Uterus (tissue), 4 donors: ENCODE results near the gene CDH6. TPM values are rescaled to one million over a fixed set of nuclear protein-coding genes. Genes with fewer than 3 reads are reported as not detected.

Source experiments
- DNase-seq, 2 donors: peaks; one replicate each; pipeline ENCODE4 v3.0.0-alpha.2; 2019 to 2020
- H3K27ac ChIP-seq, 2 donors: fragments of 200-600 bp; sonication (generic); 1 replicate in 1 of 2; 2 replicates in 1 of 2; pipeline ENCODE4 v1.5.1; 2016 to 2018
- H3K27me3 ChIP-seq, 2 donors: fragments of 200-600 bp; sonication (generic); one replicate each; pipeline ENCODE4 v1.5.1; 2018 to 2019; ENCODE audit warnings: control low read depth in 1 of 2
- H3K36me3 ChIP-seq, 2 donors: fragments of 200-600 bp; sonication (generic); one replicate each; pipeline ENCODE4 v1.5.1; 2019; ENCODE audit warnings: control low read depth in 1 of 2
- H3K4me1 ChIP-seq, 2 donors: fragments of 200-600 bp; sonication (generic); one replicate each; pipeline ENCODE4 v1.5.1; 2018 to 2019; ENCODE audit warnings: control low read depth in 1 of 2
- H3K4me3 ChIP-seq, 2 donors: fragments of 200-600 bp; sonication (generic); 1 replicate in 1 of 2; 2 replicates in 1 of 2; pipeline ENCODE4 v1.5.1; 2018 to 2019; ENCODE audit warnings: mild to moderate bottlenecking in 1 of 2
- H3K9me3 ChIP-seq, 2 donors: fragments of 200-600 bp; sonication (generic); one replicate each; pipeline ENCODE4 v1.5.1; 2019; ENCODE audit warnings: control low read depth in 1 of 2
- CTCF ChIP-seq, 4 experiments: fragments of 200-600 bp in 2 of 4; fragments of 450-650 bp in 2 of 4; sonication (generic) in 2 of 4; IDR thresholded peaks; one replicate each; pipeline ENCODE4 v1.5.1; 2016 to 2019; ENCODE audit warnings: antibody characterized with exemption in 4 of 4, mild to moderate bottlenecking in 2 of 4, moderate library complexity in 1 of 4
- POLR2A ChIP-seq, 2 donors: fragments of 450-650 bp; IDR thresholded peaks; one replicate each; pipeline ENCODE4 v1.6.1; 2016; ENCODE audit warnings: antibody characterized with exemption in 2 of 2, mild to moderate bottlenecking in 1 of 2, moderate library complexity in 1 of 2
- intact Hi-C: fragments of 100-400 bp; cut with DNase I; formaldehyde crosslinking; loops from one replicate; pipeline ENCODE4 v1.15.1; 2023; ENCODE audit warnings: low total_unique reads
- total RNA-seq, 4 donors: library from RNA; depleted of rRNA in 3 of 4; stranded (reverse); fragments of >200 nt in 3 of 4; gene quantifications; one replicate each; pipeline versions ENCODE4 v1.1.0 to v1.2.4, GENCODE V29; 2014 to 2023
- donor health status: DM: yes; HTN: yes; CAD: no.

CDH6 gene
- total RNA-seq, 4 donors from 2014 or later = 2.1 to 23.4 (median 7.0) TPM

GRCh38 chr5:31375999-31376720, 182.7 kb downstream of the CDH6 start:
- TF ChIP-seq CTCF (IDR thresholded peaks at IDR 0.05) (no peak), POLR2A (IDR thresholded peaks at IDR 0.05) (no peak)
- Histone ChIP-seq H3K4me1 (no peaks in the 10 kb centered on the region), H3K9me3 (no peaks in the 10 kb centered on the region), H3K27ac (no peak overlapping the region), H3K27me3 (no peaks in the 10 kb centered on the region), H3K4me3 (no peak overlapping the region), H3K36me3 (no peaks in the 10 kb centered on the region)
- DNase-seq = no peak
- intact Hi-C loops = no loop called here

- no peaks in the 10 kb centered on the region for H3K9me3 ChIP-seq
- DNase-seq = no peak
- no peak overlapping the region for H3K27ac ChIP-seq
- no peaks in the 10 kb centered on the region for H3K4me1 ChIP-seq
- no peaks in the 10 kb centered on the region for H3K27me3 ChIP-seq
- TF ChIP-seq POLR2A (IDR thresholded peaks at IDR 0.05) = no peak
- no peak for TF ChIP-seq CTCF (IDR thresholded peaks at IDR 0.05)
- no peak overlapping the region for H3K4me3 ChIP-seq
- H3K36me3 ChIP-seq = no peaks in the 10 kb centered on the region
- intact Hi-C loops = no loop called here
These were observed 183.9 kb downstream of the CDH6 start for GRCh38 chr5:31377274-31377946.

- Histone ChIP-seq H3K4me1 (no peaks in the 10 kb centered on the region), H3K4me3 (no peak overlapping the region), H3K36me3 (no peaks in the 10 kb centered on the region), H3K27me3 (no peaks in the 10 kb centered on the region), H3K27ac (no peak overlapping the region), H3K9me3 (no peaks in the 10 kb centered on the region)
- intact Hi-C loops = no loop called here
- no peak for DNase-seq
- TF ChIP-seq POLR2A (IDR thresholded peaks at IDR 0.05) = no peak
- no peak for TF ChIP-seq CTCF (IDR thresholded peaks at IDR 0.05)
These were observed 184.7 kb downstream of the CDH6 start for GRCh38 chr5:31378136-31378535.
